Neural progenitor cell (in vitro differentiated cells): Measurements from ENCODE around the gene UNC5B. TPM values are rescaled to one million over a fixed set of nuclear protein-coding genes. Genes with fewer than 3 reads are reported as not detected.

Experiments
- DNase-seq: peaks from one replicate; pipeline ENCODE4 v3.0.0-alpha.2; 2016; ENCODE audit warnings: low spot score
- H2AFZ ChIP-seq: fragments of 200-600 bp; sonication (generic); replicated peaks from 2 replicates; pipeline ENCODE4 v1.6.1; 2016; ENCODE audit warnings: antibody characterized with exemption
- H3F3A ChIP-seq: fragments of 200-600 bp; sonication (generic); 2 replicates; pipeline ENCODE4 v1.6.1; 2016; ENCODE audit warnings: antibody characterized with exemption, low read depth
- H3K27ac ChIP-seq: fragments of 200-600 bp; sonication (generic); 2 replicates; pipeline ENCODE4 v1.5.1; 2016; ENCODE audit warnings: mild to moderate bottlenecking
- H3K27me3 ChIP-seq: fragments of 200-600 bp; sonication (generic); 2 replicates; pipeline ENCODE4 v1.6.1; 2016; ENCODE audit warnings: mild to moderate bottlenecking, moderate library complexity
- H3K36me3 ChIP-seq: fragments of 200-600 bp; sonication (generic); 2 replicates; pipeline ENCODE4 v1.5.1; 2016
- H3K4me1 ChIP-seq: fragments of 200-600 bp; sonication (generic); 2 replicates; pipeline ENCODE4 v1.6.1; 2016; ENCODE audit warnings: mixed run types
- H3K4me2 ChIP-seq: fragments of 200-600 bp; sonication (generic); 2 replicates; pipeline ENCODE4 v1.6.1; 2016
- H3K4me3 ChIP-seq: fragments of 200-600 bp; sonication (generic); 2 replicates; pipeline ENCODE4 v1.5.1; 2016
- H3K79me2 ChIP-seq: fragments of 200-600 bp; sonication (generic); 2 replicates; pipeline ENCODE4 v1.6.1; 2016; ENCODE audit warnings: low read depth
- H3K9ac ChIP-seq: fragments of 200-600 bp; sonication (generic); 2 replicates; pipeline ENCODE4 v1.6.1; 2016
- H3K9me3 ChIP-seq: fragments of 200-600 bp; sonication (generic); 2 replicates; pipeline ENCODE4 v1.5.1; 2016; ENCODE audit warnings: low read depth
- H4K20me1 ChIP-seq: fragments of 200-600 bp; sonication (generic); 2 replicates; pipeline ENCODE4 v1.6.1; 2016; ENCODE audit warnings: low read depth
- H3K27ac Mint-ChIP-seq: 3 replicates; pipeline ENCODE4 v1.8.0; 2021; ENCODE audit warnings: mixed read lengths
- H3K27me3 Mint-ChIP-seq: 2 replicates; pipeline ENCODE4 v1.8.0; 2022; ENCODE audit warnings: low read depth, mild to moderate bottlenecking, inconsistent platforms, moderate library complexity, mixed read lengths; ENCODE audit not compliant: insufficient read depth
- H3K36me3 Mint-ChIP-seq: 3 replicates; pipeline ENCODE4 v1.8.0; 2021; ENCODE audit warnings: mixed read lengths
- H3K4me1 Mint-ChIP-seq: 3 replicates; pipeline ENCODE4 v1.8.0; 2021; ENCODE audit warnings: mixed read lengths
- H3K4me3 Mint-ChIP-seq: 3 replicates; pipeline ENCODE4 v1.8.0; 2021; ENCODE audit warnings: mild to moderate bottlenecking, moderate library complexity, mixed read lengths
- H3K9me3 Mint-ChIP-seq: 3 replicates; pipeline ENCODE4 v1.8.0; 2020; ENCODE audit warnings: mixed read lengths
- EZH2 ChIP-seq: fragments of 200-600 bp; sonication (generic); IDR thresholded peaks from 2 replicates; pipeline ENCODE4 v1.6.1; 2017; ENCODE audit warnings: antibody characterized with exemption, mild to moderate bottlenecking, moderate library complexity
- EZH2phosphoT487 ChIP-seq: fragments of 200-600 bp; sonication (generic); IDR thresholded peaks from 2 replicates; pipeline ENCODE4 v1.6.1; 2017; ENCODE audit warnings: antibody characterized with exemption
- total RNA-seq: library from RNA; depleted of rRNA; stranded (reverse); fragments of >200 nt; gene quantifications from 2 replicates; pipeline ENCODE4 v1.2.3, GENCODE V29; 2015; ENCODE audit warnings: low replicate concordance
- TF ChIP-seq, protein P1 (sequence below): fragments of 200-600 bp; sonication (generic); IDR thresholded peaks from 2 replicates; pipeline ENCODE4 v1.5.1; 2017; ENCODE audit warnings: antibody characterized with exemption, mild to moderate bottlenecking

UNC5B gene
- total RNA-seq, 1 donor from 2014 or later = 3.3 TPM

- peak overlapping the region; percentile 53 for H3K27ac Mint-ChIP-seq
- no peak overlapping the region for H3K27ac ChIP-seq
Observed at GRCh38 chr10:71246591-71247413, 34.4 kb downstream of the UNC5B start.

DNA sequence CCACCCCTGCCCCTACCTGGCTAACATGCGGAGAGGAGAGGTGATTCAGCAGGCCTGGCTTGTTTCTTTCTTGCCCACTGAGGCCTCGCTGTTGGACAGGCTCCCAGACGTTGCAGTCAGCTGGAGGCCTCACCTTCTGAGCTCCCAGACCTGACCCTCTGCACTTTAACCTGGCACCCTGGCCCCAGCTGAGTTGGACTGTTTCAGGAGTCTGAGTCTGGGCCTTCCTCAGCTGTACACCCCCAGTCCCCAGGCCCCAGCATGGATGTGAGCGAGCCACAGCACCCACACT is 35.0 kb downstream of the UNC5B start:
- Histone ChIP-seq H3K4me3 (no peak overlapping the region), H3K79me2 (no peaks in the 10 kb centered on the region), H3K36me3 (no peaks in the 10 kb centered on the region), H3K27ac (no peak overlapping the region), H3K4me1 (peaks cover 35% of the 10 kb centered on the region), H2AFZ (no peak overlapping the region), H3K9me3 (no peaks in the 10 kb centered on the region), H3K27me3 (no peaks in the 10 kb centered on the region), H3F3A (no peaks in the 10 kb centered on the region), H3K9ac (no peak overlapping the region), H3K4me2 (no peak overlapping the region), H4K20me1 (no peaks in the 10 kb centered on the region)
- H3K4me3 Mint-ChIP-seq = no peak overlapping the region
- no peak for DNase-seq
- H3K36me3 Mint-ChIP-seq = no peaks in the 10 kb centered on the region
- peaks cover 40% of the 10 kb centered on the region for H3K4me1 Mint-ChIP-seq
- H3K27me3 Mint-ChIP-seq = peaks cover 4% of the 10 kb centered on the region
- no peaks in the 10 kb centered on the region for H3K9me3 Mint-ChIP-seq
- TF ChIP-seq, protein P1, sequence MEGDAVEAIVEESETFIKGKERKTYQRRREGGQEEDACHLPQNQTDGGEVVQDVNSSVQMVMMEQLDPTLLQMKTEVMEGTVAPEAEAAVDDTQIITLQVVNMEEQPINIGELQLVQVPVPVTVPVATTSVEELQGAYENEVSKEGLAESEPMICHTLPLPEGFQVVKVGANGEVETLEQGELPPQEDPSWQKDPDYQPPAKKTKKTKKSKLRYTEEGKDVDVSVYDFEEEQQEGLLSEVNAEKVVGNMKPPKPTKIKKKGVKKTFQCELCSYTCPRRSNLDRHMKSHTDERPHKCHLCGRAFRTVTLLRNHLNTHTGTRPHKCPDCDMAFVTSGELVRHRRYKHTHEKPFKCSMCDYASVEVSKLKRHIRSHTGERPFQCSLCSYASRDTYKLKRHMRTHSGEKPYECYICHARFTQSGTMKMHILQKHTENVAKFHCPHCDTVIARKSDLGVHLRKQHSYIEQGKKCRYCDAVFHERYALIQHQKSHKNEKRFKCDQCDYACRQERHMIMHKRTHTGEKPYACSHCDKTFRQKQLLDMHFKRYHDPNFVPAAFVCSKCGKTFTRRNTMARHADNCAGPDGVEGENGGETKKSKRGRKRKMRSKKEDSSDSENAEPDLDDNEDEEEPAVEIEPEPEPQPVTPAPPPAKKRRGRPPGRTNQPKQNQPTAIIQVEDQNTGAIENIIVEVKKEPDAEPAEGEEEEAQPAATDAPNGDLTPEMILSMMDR = no peak
- no peak for TF ChIP-seq EZH2phosphoT487
- no peak for TF ChIP-seq EZH2
- no peak overlapping the region for H3K27ac Mint-ChIP-seq

More at GRCh38 chr10:71246591-71247413, 34.4 kb downstream of the UNC5B start:
- no peak for DNase-seq
- H3K4me3 Mint-ChIP-seq = no peak overlapping the region
- no peaks in the 10 kb centered on the region for H3K36me3 Mint-ChIP-seq
- Histone ChIP-seq H3K4me1 (peaks cover 29% of the 10 kb centered on the region), H3K79me2 (no peaks in the 10 kb centered on the region), H3K4me2 (no peak overlapping the region), H2AFZ (no peak overlapping the region), H3K27me3 (no peaks in the 10 kb centered on the region), H4K20me1 (no peaks in the 10 kb centered on the region), H3K36me3 (no peaks in the 10 kb centered on the region), H3F3A (no peaks in the 10 kb centered on the region), H3K9me3 (no peaks in the 10 kb centered on the region), H3K4me3 (no peak overlapping the region), H3K9ac (no peak overlapping the region)
- H3K9me3 Mint-ChIP-seq = no peaks in the 10 kb centered on the region
- H3K4me1 Mint-ChIP-seq = peaks cover 36% of the 10 kb centered on the region
- peaks cover 4% of the 10 kb centered on the region for H3K27me3 Mint-ChIP-seq
- TF ChIP-seq EZH2phosphoT487 = no peak
- TF ChIP-seq, protein P1 = no peak
- no peak for TF ChIP-seq EZH2

DNA sequence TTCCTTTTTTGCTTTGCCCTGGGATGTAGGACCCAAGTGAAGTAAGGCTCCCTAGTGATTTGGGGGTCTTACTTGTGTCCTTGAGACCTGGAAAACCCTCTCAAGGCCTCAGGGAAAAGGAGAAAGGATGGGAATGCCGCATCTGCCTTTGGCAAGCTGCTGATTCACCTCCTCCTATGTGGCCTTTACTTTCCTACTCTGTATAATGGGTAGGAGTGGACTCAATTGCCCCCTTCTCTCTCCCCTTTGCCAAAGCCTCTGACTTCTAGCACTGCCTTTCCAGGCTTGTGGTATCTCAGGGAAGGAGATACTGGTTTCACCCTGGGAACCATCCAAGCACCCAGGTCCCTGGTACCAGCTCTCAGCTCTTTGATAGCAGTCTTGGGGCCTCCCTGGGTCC is 35.4 kb downstream of the UNC5B start:
- Mint-ChIP-seq H3K36me3 (no peaks in the 10 kb centered on the region), H3K9me3 (no peaks in the 10 kb centered on the region), H3K4me3 (no peak overlapping the region), H3K27ac (no peak overlapping the region), H3K4me1 (peaks cover 44% of the 10 kb centered on the region), H3K27me3 (peaks cover 4% of the 10 kb centered on the region)
- DNase-seq = no peak
- H3K27ac ChIP-seq = no peak overlapping the region
- H3K36me3 ChIP-seq = no peaks in the 10 kb centered on the region
- H3K4me1 ChIP-seq = peaks cover 39% of the 10 kb centered on the region
- H3K27me3 ChIP-seq = no peaks in the 10 kb centered on the region
- H3K4me2 ChIP-seq = no peak overlapping the region
- TF ChIP-seq EZH2phosphoT487 (no peak), EZH2 (no peak)
- TF ChIP-seq, protein P1 = no peak
- no peaks in the 10 kb centered on the region for H3F3A ChIP-seq
- no peaks in the 10 kb centered on the region for H3K9me3 ChIP-seq
- no peaks in the 10 kb centered on the region for H4K20me1 ChIP-seq
- H2AFZ ChIP-seq = no peak overlapping the region
- H3K79me2 ChIP-seq = no peaks in the 10 kb centered on the region
- no peak overlapping the region for H3K9ac ChIP-seq
- no peak overlapping the region for H3K4me3 ChIP-seq
